ENCODE results near the gene VPS72.

VPS72 gene

GRCh38 chr1:151175041-151175741 is 14.8 kb downstream of the VPS72 start:
- Histone ChIP-seq H3K27ac (replicated peaks) (no peak overlapping the region), H3K4me3 (replicated peaks; ENCODE audit: insufficient read depth, low read length) (no peak overlapping the region), H3K27me3 (ENCODE audit: insufficient read depth, poor library complexity, severe bottlenecking) (no peaks in the 10 kb centered on the region)
- no peak for DNase-seq (ENCODE audit: low read depth in 1 of 2, low spot score in 1 of 2)
- TF ChIP-seq CTCF (IDR thresholded peaks at IDR 0.05; ENCODE audit: insufficient read depth, low read length): no peak
- no peak for TF ChIP-seq REST (IDR thresholded peaks at IDR 0.05; ENCODE audit: insufficient replicate concordance, low read depth)
- no peak for TF ChIP-seq POLR2AphosphoS5 (IDR thresholded peaks at IDR 0.05; ENCODE audit: low read depth)
- TF ChIP-seq SPI1 (IDR thresholded peaks at IDR 0.05; ENCODE audit: borderline replicate concordance, low read depth): no peak
- no peak for TF ChIP-seq GABPA (IDR thresholded peaks at IDR 0.05; ENCODE audit: low read depth)

- Histone ChIP-seq H3K4me3 (replicated peaks; ENCODE audit: insufficient read depth, low read length) (no peak overlapping the region), H3K27ac (replicated peaks) (no peak overlapping the region), H3K27me3 (ENCODE audit: insufficient read depth, poor library complexity, severe bottlenecking) (no peaks in the 10 kb centered on the region)
- TF ChIP-seq CTCF (IDR thresholded peaks at IDR 0.05; ENCODE audit: insufficient read depth, low read length) (no peak), SPI1 (IDR thresholded peaks at IDR 0.05; ENCODE audit: borderline replicate concordance, low read depth) (no peak), POLR2AphosphoS5 (IDR thresholded peaks at IDR 0.05; ENCODE audit: low read depth) (no peak), GABPA (IDR thresholded peaks at IDR 0.05; ENCODE audit: low read depth) (no peak), REST (IDR thresholded peaks at IDR 0.05; ENCODE audit: insufficient replicate concordance, low read depth) (no peak)
- no peak for DNase-seq (ENCODE audit: low read depth in 1 of 2, low spot score in 1 of 2)
Observed at GRCh38 chr1:151171190-151171589, 18.8 kb downstream of the VPS72 start.

- Histone ChIP-seq H3K27me3 (ENCODE audit: insufficient read depth, poor library complexity, severe bottlenecking) (no peaks in the 10 kb centered on the region), H3K27ac (replicated peaks) (no peak overlapping the region; the same call in 1 of the 2 replicates), H3K4me3 (replicated peaks; ENCODE audit: insufficient read depth, low read length) (peak overlapping the region; percentile 75)
- no peak for DNase-seq (ENCODE audit: low read depth in 1 of 2, low spot score in 1 of 2)
- TF ChIP-seq GABPA (IDR thresholded peaks at IDR 0.05; ENCODE audit: low read depth): no peak
- no peak for TF ChIP-seq REST (IDR thresholded peaks at IDR 0.05; ENCODE audit: insufficient replicate concordance, low read depth)
- TF ChIP-seq SPI1 (IDR thresholded peaks at IDR 0.05; ENCODE audit: borderline replicate concordance, low read depth): no peak
- no peak for TF ChIP-seq POLR2AphosphoS5 (IDR thresholded peaks at IDR 0.05; ENCODE audit: low read depth)
- no peak for TF ChIP-seq CTCF (IDR thresholded peaks at IDR 0.05; ENCODE audit: insufficient read depth, low read length)
Observed at GRCh38 chr1:151167116-151167515, 22.9 kb downstream of the VPS72 start.

All from HL-60 (cell line).